Measurements from ENCODE around the gene TSPAN19.
"Not testable (repeated sequence)": the region's sequence is repeated elsewhere in the genome, so short reads cannot be mapped to it uniquely, and the experiment has no call there.

Gene TSPAN19

GRCh38 chr12:85036234-85036707 is at the start of gene TSPAN19, which contains the start of gene LRRIQ1:
Gene TSPAN19 (minus strand): TSS chr12:85036277. CDS start chr12:85029946, 6,331 bp downstream.
Gene LRRIQ1 (plus strand): TSS chr12:85036351. CDS start chr12:85038177, 1,826 bp downstream.
- DNase-seq (ENCODE audit: low read depth in 2 of 2), result no peak

GRCh38 chr12:85085066-85085465 is 49.0 kb upstream of the TSPAN19 start:
- DNase-seq (ENCODE audit: low read depth in 2 of 2), result no peak

GRCh38 chr12:85076688-85077430 is 40.8 kb upstream of the TSPAN19 start:
- no peak for DNase-seq (ENCODE audit: low read depth in 2 of 2)

GRCh38 chr12:85072826-85073225 is 36.7 kb upstream of the TSPAN19 start:
- DNase-seq (ENCODE audit: low read depth in 2 of 2), result no peak

- DNase-seq (ENCODE audit: low read depth in 2 of 2), result no peak
These were observed 29.9 kb upstream of the TSPAN19 start for GRCh38 chr12:85065837-85066482.

- DNase-seq (ENCODE audit: low read depth in 2 of 2), result no peak
These were observed 24.8 kb upstream of the TSPAN19 start for GRCh38 chr12:85060916-85061315.

GRCh38 chr12:85059594-85059993 is 23.5 kb upstream of the TSPAN19 start:
- DNase-seq (ENCODE audit: low read depth in 2 of 2), result no peak

- DNase-seq (ENCODE audit: low read depth in 2 of 2), result no peak
These were observed 22.3 kb upstream of the TSPAN19 start for GRCh38 chr12:85058339-85058738.

GRCh38 chr12:85057370-85057963 is 21.4 kb upstream of the TSPAN19 start:
- no peak for DNase-seq (ENCODE audit: low read depth in 2 of 2)

- no peak for DNase-seq (ENCODE audit: low read depth in 2 of 2)
These were observed 7.8 kb upstream of the TSPAN19 start for GRCh38 chr12:85043829-85044228.

GRCh38 chr12:85041395-85041794 is 5.3 kb upstream of the TSPAN19 start:
- no peak for DNase-seq (ENCODE audit: low read depth in 2 of 2)

GRCh38 chr12:85036733-85037132 is 656 bp upstream of the TSPAN19 start:
- no peak for DNase-seq (ENCODE audit: low read depth in 2 of 2)

GRCh38 chr12:85029456-85029855 is 6.6 kb downstream of the TSPAN19 start:
- DNase-seq (ENCODE audit: low read depth in 2 of 2), result no peak

GRCh38 chr12:85018098-85018497 is 18.0 kb downstream of the TSPAN19 start:
- DNase-seq (ENCODE audit: low read depth in 2 of 2), result no peak

- DNase-seq (ENCODE audit: low read depth in 2 of 2), result no peak
These were observed 18.5 kb downstream of the TSPAN19 start for GRCh38 chr12:85017618-85018017.

GRCh38 chr12:85017133-85017532 is 18.9 kb downstream of the TSPAN19 start:
- no peak for DNase-seq (ENCODE audit: low read depth in 2 of 2)

GRCh38 chr12:85016413-85016812 is 19.7 kb downstream of the TSPAN19 start:
- DNase-seq (ENCODE audit: low read depth in 2 of 2), result no peak

GRCh38 chr12:85007836-85008235 is 28.2 kb downstream of the TSPAN19 start:
- no peak for DNase-seq (ENCODE audit: low read depth in 2 of 2)

GRCh38 chr12:85006206-85006605 is 29.9 kb downstream of the TSPAN19 start:
- DNase-seq (ENCODE audit: low read depth in 2 of 2), result no peak

GRCh38 chr12:85005615-85006014 is 30.5 kb downstream of the TSPAN19 start:
- no peak for DNase-seq (ENCODE audit: low read depth in 2 of 2)

GRCh38 chr12:85005047-85005446 is 31.0 kb downstream of the TSPAN19 start:
- DNase-seq (ENCODE audit: low read depth in 2 of 2), result not testable (repeated sequence)

- DNase-seq (ENCODE audit: low read depth in 2 of 2), result no peak
These were observed 31.9 kb downstream of the TSPAN19 start for GRCh38 chr12:85004204-85004603.

Measured in stimulated activated CD8-positive, alpha-beta memory T cell treated with anti-CD3 and anti-CD28 coated beads, Interleukin-7, amount 100 ng/mL, for 4 hours (primary cell).